Tibial artery (tissue), 4 donors: ENCODE results near the gene NDUFA7.

Experiments
- DNase-seq, 2 donors: peaks; one replicate each; pipeline ENCODE4 v3.0.0-alpha.2; 2019
- H3K27ac ChIP-seq, 2 donors: fragments of 200-600 bp; sonication (generic) in 1 of 2; 1 replicate in 1 of 2; 2 replicates in 1 of 2; pipeline ENCODE4 v1.5.1; 2018 to 2019; ENCODE audit warnings: mild to moderate bottlenecking in 1 of 2
- H3K27me3 ChIP-seq, 2 donors: fragments of 200-600 bp; sonication (generic) in 1 of 2; one replicate each; pipeline versions ENCODE4 v1.5.1 to v1.6.0; 2016 to 2019
- H3K36me3 ChIP-seq, 3 donors: fragments of 200-600 bp; sonication (generic) in 2 of 3; one replicate each; pipeline ENCODE4 v1.5.1; 2016 to 2019; ENCODE audit warnings: mild to moderate bottlenecking in 2 of 3
- H3K4me1 ChIP-seq, 4 donors: fragments of 200-600 bp; sonication (generic) in 2 of 4; 1 replicate in 3 of 4; 2 replicates in 1 of 4; pipeline ENCODE4 v1.5.1; 2016 to 2019
- H3K4me3 ChIP-seq, 2 donors: fragments of 200-600 bp; sonication (generic) in 1 of 2; 1 replicate in 1 of 2; 2 replicates in 1 of 2; pipeline ENCODE4 v1.5.1; 2018 to 2019; ENCODE audit warnings: mild to moderate bottlenecking in 2 of 2
- H3K9me3 ChIP-seq, 3 donors: fragments of 200-600 bp; sonication (generic) in 1 of 3; one replicate each; pipeline ENCODE4 v1.5.1; 2016 to 2019
- CTCF ChIP-seq, 2 experiments: fragments of 200-600 bp in 1 of 2; fragments of 450-650 bp in 1 of 2; IDR thresholded peaks; one replicate each; pipeline ENCODE4 v1.5.1; 2017 to 2019; ENCODE audit warnings: antibody characterized with exemption in 2 of 2, mild to moderate bottlenecking in 1 of 2, moderate library complexity in 1 of 2
- intact Hi-C: fragments of 100-400 bp; cut with DNase I; formaldehyde crosslinking; loops from one replicate; pipeline ENCODE4 v1.15.0; 2023; ENCODE audit warnings: low total_unique reads

Gene NDUFA7

GRCh38 chr19:8321067-8321985 lies at the start of gene NDUFA7, which contains the start of gene RPS28:
Gene NDUFA7, minus strand, starts transcription at chr19:8321375. Its CDS starts 17 bp downstream, at chr19:8321358.
Gene RPS28, plus strand, starts transcription at chr19:8321496. Its CDS starts 35 bp downstream, at chr19:8321531.
- H3K27ac ChIP-seq = peak within 1 kb of the TSS; percentile 93 to 95
- intact Hi-C loops = no loop called here

GRCh38 chr19:8370176-8371010 lies 49.2 kb upstream of the NDUFA7 start:
- no peak overlapping the region for H3K27ac ChIP-seq
- no peak overlapping the region for H3K4me3 ChIP-seq

More at GRCh38 chr19:8321067-8321985, at the start of gene NDUFA7, which contains the start of gene RPS28:
- peak within 1 kb of the TSS; percentile 91 to 98 for H3K4me3 ChIP-seq
- TF ChIP-seq CTCF (IDR thresholded peaks at IDR 0.05) = peak in 1 of 2 experiments; percentile 20
- H3K4me1 ChIP-seq = peaks cover 0 to 36% (median 30%) of the 10 kb centered on the region in 4 donors
- H3K36me3 ChIP-seq = peaks cover 0 to 35% (median 26%) of the 10 kb centered on the region in 3 donors
- H3K9me3 ChIP-seq = no peaks in the 10 kb centered on the region
- H3K27me3 ChIP-seq = no peaks in the 10 kb centered on the region
- peak; percentile 94 to 98 for DNase-seq

GRCh38 chr19:8367327-8368001 lies 46.3 kb upstream of the NDUFA7 start:
- Histone ChIP-seq H3K4me1 (peaks cover 4 to 63% (median 38%) of the 10 kb centered on the region in 4 donors), H3K27me3 (no peaks in the 10 kb centered on the region), H3K4me3 (peak overlapping the region in 1 of 2 donors; percentile 29), H3K27ac (peak overlapping the region in 1 of 2 donors; percentile 35), H3K36me3 (peaks cover 0 to 18% (median 11%) of the 10 kb centered on the region in 3 donors), H3K9me3 (no peaks in the 10 kb centered on the region)
- no peak for TF ChIP-seq CTCF (IDR thresholded peaks at IDR 0.05)
- intact Hi-C loops = no loop called here
- peak; percentile 73 to 81 for DNase-seq

More at GRCh38 chr19:8370176-8371010, 49.2 kb upstream of the NDUFA7 start:
- Histone ChIP-seq H3K27me3 (no peaks in the 10 kb centered on the region), H3K9me3 (no peaks in the 10 kb centered on the region), H3K4me1 (peaks cover 0 to 34% (median 23%) of the 10 kb centered on the region in 4 donors), H3K36me3 (peaks cover 0 to 35% (median 29%) of the 10 kb centered on the region in 3 donors)
- intact Hi-C loops = no loop called here
- no peak for TF ChIP-seq CTCF (IDR thresholded peaks at IDR 0.05)
- no peak for DNase-seq

- intact Hi-C loops = no loop called here
- no peak for TF ChIP-seq CTCF (IDR thresholded peaks at IDR 0.05)
- Histone ChIP-seq H3K4me3 (peak overlapping the region in 1 of 2 donors; percentile 29), H3K27ac (peak overlapping the region in 1 of 2 donors; percentile 35), H3K9me3 (no peaks in the 10 kb centered on the region), H3K36me3 (peaks cover 0 to 13% (median 11%) of the 10 kb centered on the region in 3 donors), H3K27me3 (no peaks in the 10 kb centered on the region), H3K4me1 (peaks cover 7 to 68% (median 43%) of the 10 kb centered on the region in 4 donors)
- DNase-seq = no peak
Observed at GRCh38 chr19:8366961-8367326, 45.8 kb upstream of the NDUFA7 start.

GRCh38 chr19:8366121-8366581 lies 45.0 kb upstream of the NDUFA7 start:
- H3K4me1 ChIP-seq = peaks cover 8 to 76% (median 49%) of the 10 kb centered on the region in 4 donors
- DNase-seq = no peak

More at GRCh38 chr19:8366121-8366581, 45.0 kb upstream of the NDUFA7 start:
- H3K9me3 ChIP-seq = no peaks in the 10 kb centered on the region
- TF ChIP-seq CTCF (IDR thresholded peaks at IDR 0.05) = no peak
- H3K27ac ChIP-seq = no peak overlapping the region
- intact Hi-C loops = no loop called here
- H3K36me3 ChIP-seq = peaks cover 0 to 6% (median 4%) of the 10 kb centered on the region in 3 donors
- no peak overlapping the region for H3K4me3 ChIP-seq
- no peaks in the 10 kb centered on the region for H3K27me3 ChIP-seq
